ENCODE results near the gene EHD3. TPM values are rescaled to one million over a fixed set of nuclear protein-coding genes. Genes with fewer than 3 reads are reported as not detected.

Gene EHD3
- total and polyA plus RNA-seq, 2 experiments from 2014 or later: 12.3 to 17.6 TPM

DNA sequence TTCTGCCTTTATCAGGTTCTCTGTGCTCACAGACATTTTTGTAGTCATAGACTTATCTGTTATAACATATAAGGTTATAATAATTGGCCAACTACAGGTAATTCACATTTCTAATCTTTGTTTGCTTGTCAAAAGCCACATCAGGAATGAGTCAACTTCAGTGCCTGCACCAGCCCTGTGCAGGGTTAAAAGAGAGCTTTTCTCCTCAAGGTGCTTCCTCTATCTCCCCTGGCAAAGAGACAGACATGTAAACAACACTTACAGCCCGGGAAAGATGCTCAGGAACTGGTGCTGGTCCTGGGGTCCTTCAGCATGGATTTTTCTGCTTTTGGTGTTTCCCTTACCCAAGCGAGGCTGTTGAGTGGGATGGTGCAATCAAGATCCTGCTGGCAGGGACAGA lies 7.7 kb upstream of the EHD3 start:
- H3K9me3 ChIP-seq (ENCODE audit: low read depth): no peaks in the 10 kb centered on the region
- TF ChIP-seq, protein P1, sequence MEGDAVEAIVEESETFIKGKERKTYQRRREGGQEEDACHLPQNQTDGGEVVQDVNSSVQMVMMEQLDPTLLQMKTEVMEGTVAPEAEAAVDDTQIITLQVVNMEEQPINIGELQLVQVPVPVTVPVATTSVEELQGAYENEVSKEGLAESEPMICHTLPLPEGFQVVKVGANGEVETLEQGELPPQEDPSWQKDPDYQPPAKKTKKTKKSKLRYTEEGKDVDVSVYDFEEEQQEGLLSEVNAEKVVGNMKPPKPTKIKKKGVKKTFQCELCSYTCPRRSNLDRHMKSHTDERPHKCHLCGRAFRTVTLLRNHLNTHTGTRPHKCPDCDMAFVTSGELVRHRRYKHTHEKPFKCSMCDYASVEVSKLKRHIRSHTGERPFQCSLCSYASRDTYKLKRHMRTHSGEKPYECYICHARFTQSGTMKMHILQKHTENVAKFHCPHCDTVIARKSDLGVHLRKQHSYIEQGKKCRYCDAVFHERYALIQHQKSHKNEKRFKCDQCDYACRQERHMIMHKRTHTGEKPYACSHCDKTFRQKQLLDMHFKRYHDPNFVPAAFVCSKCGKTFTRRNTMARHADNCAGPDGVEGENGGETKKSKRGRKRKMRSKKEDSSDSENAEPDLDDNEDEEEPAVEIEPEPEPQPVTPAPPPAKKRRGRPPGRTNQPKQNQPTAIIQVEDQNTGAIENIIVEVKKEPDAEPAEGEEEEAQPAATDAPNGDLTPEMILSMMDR (IDR thresholded peaks at IDR 0.05; ENCODE audit: low read depth, low read length): no peak
- H3K27me3 ChIP-seq: no peaks in the 10 kb centered on the region
- no peak overlapping the region for H3K27ac ChIP-seq
- no peaks in the 10 kb centered on the region for H3K36me3 ChIP-seq
- DNase-seq (ENCODE audit: low read depth in 1 of 2, low spot score in 1 of 2): no peak
- H3K4me3 ChIP-seq: no peak overlapping the region
- peaks cover 5% of the 10 kb centered on the region for H3K4me1 ChIP-seq (ENCODE audit: low read depth)

DNA sequence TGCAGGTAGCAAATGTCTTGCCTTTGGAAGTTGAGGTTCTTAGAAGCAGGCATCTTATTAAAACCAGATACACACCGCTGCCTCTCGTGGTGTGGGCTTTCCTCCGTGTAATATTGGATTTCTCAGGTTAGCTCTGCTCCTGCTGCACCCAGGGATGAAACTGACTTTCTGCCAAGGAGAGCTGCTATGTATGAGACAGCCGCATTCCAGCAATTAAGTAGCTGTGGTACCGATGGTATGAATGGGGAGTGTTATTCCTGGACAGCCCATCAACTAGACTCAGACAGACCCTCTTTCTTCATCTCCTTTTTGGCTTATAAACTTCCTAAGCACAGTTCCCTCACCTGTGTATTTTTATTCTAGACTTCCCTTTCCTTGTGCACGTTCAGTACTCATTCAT lies 6.8 kb upstream of the EHD3 start:
- Histone ChIP-seq H3K4me1 (ENCODE audit: low read depth) (peaks cover 13% of the 10 kb centered on the region), H3K36me3 (no peaks in the 10 kb centered on the region), H3K27me3 (no peaks in the 10 kb centered on the region), H3K9me3 (ENCODE audit: low read depth) (no peaks in the 10 kb centered on the region), H3K4me3 (no peak overlapping the region), H3K27ac (no peak overlapping the region)
- TF ChIP-seq, protein P1 (IDR thresholded peaks at IDR 0.05; ENCODE audit: low read depth, low read length): no peak
- DNase-seq (ENCODE audit: low read depth in 1 of 2, low spot score in 1 of 2): no peak

DNA sequence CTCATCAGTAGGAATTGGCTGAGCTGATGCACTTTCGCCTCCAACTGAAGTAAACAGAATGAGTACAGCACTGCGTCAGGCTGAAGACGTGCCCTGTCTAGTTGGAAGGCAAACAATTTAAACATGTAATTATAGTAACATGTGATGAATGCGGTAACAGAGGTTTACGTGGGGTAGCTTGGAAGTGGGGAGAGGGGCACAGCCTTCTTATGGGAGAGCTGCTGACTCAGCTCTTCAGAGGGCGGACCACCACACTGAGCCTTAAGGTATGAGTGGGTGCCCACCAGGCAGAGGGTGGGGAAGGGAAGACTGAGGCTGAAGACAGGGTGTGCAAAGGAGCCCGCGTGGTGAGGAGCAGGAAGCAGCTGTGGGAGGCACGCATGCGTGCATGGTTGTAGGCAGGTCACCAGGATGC lies 6.2 kb upstream of the EHD3 start:
- Histone ChIP-seq H3K36me3 (no peaks in the 10 kb centered on the region), H3K27ac (no peak overlapping the region), H3K27me3 (no peaks in the 10 kb centered on the region), H3K4me1 (ENCODE audit: low read depth) (peaks cover 16% of the 10 kb centered on the region), H3K9me3 (ENCODE audit: low read depth) (no peaks in the 10 kb centered on the region), H3K4me3 (no peak overlapping the region)
- no peak for DNase-seq (ENCODE audit: low read depth in 1 of 2, low spot score in 1 of 2)
- TF ChIP-seq, protein P1 (IDR thresholded peaks at IDR 0.05; ENCODE audit: low read depth, low read length): no peak

DNA sequence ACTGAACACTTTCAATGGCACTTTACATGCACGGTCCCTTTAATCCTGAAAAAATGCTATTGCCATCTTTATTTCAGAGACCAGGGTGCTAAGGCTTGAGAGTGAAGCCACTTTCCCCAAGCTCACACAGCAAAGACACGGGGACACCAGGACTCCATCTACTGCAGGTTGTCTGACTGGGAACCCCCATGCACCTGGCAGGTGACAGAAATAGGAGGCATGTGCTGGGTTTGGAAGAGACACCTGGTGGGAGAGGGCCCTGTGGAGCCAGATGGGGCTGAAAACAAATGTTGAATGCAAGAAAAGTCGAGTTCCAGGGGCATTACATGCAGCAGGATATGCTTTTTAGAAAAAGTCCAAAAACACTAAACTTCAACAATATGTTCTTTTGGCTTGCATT lies 5.2 kb upstream of the EHD3 start:
- Histone ChIP-seq H3K9me3 (ENCODE audit: low read depth) (no peaks in the 10 kb centered on the region), H3K27me3 (no peaks in the 10 kb centered on the region), H3K27ac (no peak overlapping the region), H3K36me3 (no peaks in the 10 kb centered on the region), H3K4me3 (no peak overlapping the region), H3K4me1 (ENCODE audit: low read depth) (peaks cover 21% of the 10 kb centered on the region)
- TF ChIP-seq, protein P1 (IDR thresholded peaks at IDR 0.05; ENCODE audit: low read depth, low read length): no peak
- no peak for DNase-seq (ENCODE audit: low read depth in 1 of 2, low spot score in 1 of 2)

DNA sequence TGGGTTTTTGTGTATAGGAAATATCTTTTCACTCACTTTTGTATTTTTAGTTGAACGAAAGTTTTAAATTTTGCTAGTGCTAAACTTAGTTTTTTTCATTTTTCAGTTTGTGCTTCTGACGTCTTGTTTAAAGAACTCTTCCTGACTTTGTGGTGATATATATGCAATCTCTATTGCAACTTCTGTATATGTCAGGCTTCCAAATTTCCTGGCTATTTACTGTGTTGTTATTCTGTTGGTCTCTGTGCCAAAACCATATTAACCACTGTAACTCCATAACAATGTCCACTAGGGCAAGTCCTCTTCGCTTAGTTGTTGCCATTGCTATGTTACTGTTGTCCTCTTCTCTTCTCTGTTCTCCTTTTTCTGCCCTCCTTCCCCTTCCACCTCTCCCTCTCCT lies 3.2 kb upstream of the EHD3 start:
- H3K27ac ChIP-seq: no peak overlapping the region
- no peak overlapping the region for H3K4me3 ChIP-seq
- TF ChIP-seq, protein P1 (IDR thresholded peaks at IDR 0.05; ENCODE audit: low read depth, low read length): no peak
- no peaks in the 10 kb centered on the region for H3K9me3 ChIP-seq (ENCODE audit: low read depth)
- H3K4me1 ChIP-seq (ENCODE audit: low read depth): peaks cover 21% of the 10 kb centered on the region
- H3K36me3 ChIP-seq: no peaks in the 10 kb centered on the region
- DNase-seq (ENCODE audit: low read depth in 1 of 2, low spot score in 1 of 2): no peak
- H3K27me3 ChIP-seq: no peaks in the 10 kb centered on the region
